WTC11 (cell line): Measurements from ENCODE around the gene LRRC2. TPM values are rescaled to one million over a fixed set of nuclear protein-coding genes. Genes with fewer than 3 reads are reported as not detected.

Experiments
- AR ChIP-seq: fragments of 250-450 bp; sonication (Bioruptor Pico); IDR thresholded peaks from 2 replicates; pipeline ENCODE4 v1.9.0; 2021; ENCODE audit warnings: mild to moderate bottlenecking
- ATF6 ChIP-seq: sonication (generic); formaldehyde crosslinking; IDR thresholded peaks from 2 replicates; pipeline ENCODE4 v1.8.1; 2023; ENCODE audit warnings: mild to moderate bottlenecking, missing genetic modification reagents
- CDX4 ChIP-seq: fragments of 250-450 bp; sonication (Bioruptor Pico); IDR thresholded peaks from 2 replicates; pipeline ENCODE4 v1.9.0; 2021; ENCODE audit warnings: moderate library complexity, mild to moderate bottlenecking, inconsistent platforms, borderline replicate concordance
- E2F1 ChIP-seq: sonication (generic); formaldehyde crosslinking; IDR thresholded peaks from 2 replicates; pipeline ENCODE4 v1.8.0; 2022; ENCODE audit warnings: mild to moderate bottlenecking, missing genetic modification reagents
- EMX1 ChIP-seq: fragments of 250-450 bp; sonication (Bioruptor Pico); IDR thresholded peaks from 2 replicates; pipeline ENCODE4 v1.8.0; 2021; ENCODE audit warnings: mild to moderate bottlenecking
- HMGA2 ChIP-seq: fragments of 250-450 bp; sonication (Bioruptor Pico); IDR thresholded peaks from 2 replicates; pipeline ENCODE4 v1.4.0; 2021; ENCODE audit warnings: mild to moderate bottlenecking, moderate library complexity
- JUN ChIP-seq: sonication (generic); formaldehyde crosslinking; IDR thresholded peaks from 2 replicates; pipeline ENCODE4 v1.8.0; 2023; ENCODE audit warnings: mild to moderate bottlenecking, missing genetic modification reagents
- MAX ChIP-seq: sonication (generic); formaldehyde crosslinking; IDR thresholded peaks from 2 replicates; pipeline ENCODE4 v1.8.0; 2022; ENCODE audit warnings: mild to moderate bottlenecking, missing genetic modification reagents
- MYBL2 ChIP-seq: sonication (generic); formaldehyde crosslinking; IDR thresholded peaks from 2 replicates; pipeline ENCODE4 v1.8.1; 2023; ENCODE audit warnings: mild to moderate bottlenecking, moderate library complexity, missing genetic modification reagents
- OVOL2 ChIP-seq: fragments of 250-450 bp; sonication (Bioruptor Pico); IDR thresholded peaks from 2 replicates; pipeline ENCODE4 v1.9.0; 2021; ENCODE audit warnings: mild to moderate bottlenecking, borderline replicate concordance
- PREB ChIP-seq: sonication (generic); formaldehyde crosslinking; IDR thresholded peaks from 2 replicates; pipeline ENCODE4 v1.8.1; 2022; ENCODE audit warnings: mild to moderate bottlenecking, missing genetic modification reagents, moderate library complexity, borderline replicate concordance
- PRRX2 ChIP-seq: fragments of 250-450 bp; sonication (Bioruptor Pico); IDR thresholded peaks from 2 replicates; pipeline ENCODE4 v1.8.0; 2021; ENCODE audit warnings: mild to moderate bottlenecking
- RELA ChIP-seq: sonication (generic); formaldehyde crosslinking; IDR thresholded peaks from 2 replicates; pipeline ENCODE4 v1.8.1; 2022; ENCODE audit warnings: missing genetic modification reagents, mild to moderate bottlenecking, borderline replicate concordance
- SMAD4 ChIP-seq: sonication (generic); formaldehyde crosslinking; IDR thresholded peaks from 2 replicates; pipeline ENCODE4 v1.8.0; 2022; ENCODE audit warnings: mild to moderate bottlenecking, missing genetic modification reagents
- SP1 ChIP-seq: sonication (generic); formaldehyde crosslinking; conservative IDR thresholded peaks from 2 replicates; pipeline ENCODE4 v1.8.1; 2022; ENCODE audit warnings: missing genetic modification reagents
- TEAD4 ChIP-seq: sonication (generic); formaldehyde crosslinking; IDR thresholded peaks from 2 replicates; pipeline ENCODE4 v1.8.0; 2022; ENCODE audit warnings: mild to moderate bottlenecking, missing genetic modification reagents
- ZNF263 ChIP-seq: sonication (generic); formaldehyde crosslinking; IDR thresholded peaks from 2 replicates; pipeline ENCODE4 v1.8.1; 2022; ENCODE audit warnings: low read depth, mild to moderate bottlenecking, moderate library complexity, missing genetic modification reagents
- ZNF416 ChIP-seq: fragments of 250-450 bp; sonication (Bioruptor Pico); IDR thresholded peaks from 2 replicates; pipeline ENCODE4 v1.9.0; 2021; ENCODE audit warnings: mild to moderate bottlenecking, inconsistent platforms
- ZNF425 ChIP-seq: fragments of 250-450 bp; sonication (Bioruptor Pico); conservative IDR thresholded peaks from 2 replicates; pipeline ENCODE4 v1.9.0; 2021; ENCODE audit warnings: mild to moderate bottlenecking
- ZNF512 ChIP-seq: sonication (generic); formaldehyde crosslinking; IDR thresholded peaks from 2 replicates; pipeline ENCODE4 v1.8.1; 2022; ENCODE audit warnings: missing genetic modification reagents, borderline replicate concordance
- total RNA-seq: library from RNA; stranded (reverse); gene quantifications from 3 replicates; pipeline ENCODE4 v1.2.3, GENCODE V29; 2021

The LRRC2 gene
- total RNA-seq, 1 experiment from 2014 or later, result 4.9 TPM

- TF ChIP-seq ZNF425 (CRISPR knock-in tag) (0 out of 2 replicates have a peak, but pooled peaks have one; percentile 21), ZNF512 (CRISPR knock-in tag) (no peak), TEAD4 (CRISPR knock-in tag) (no peak), JUN (CRISPR knock-in tag) (0 out of 2 replicates have a peak, but pooled peaks have one; percentile 54), OVOL2 (CRISPR knock-in tag) (no peak), AR (CRISPR knock-in tag) (peak; percentile 84), ZNF416 (peak; percentile 61; the same call in 1 of the 2 replicates), PRRX2 (CRISPR knock-in tag) (peak; percentile 27), PREB (CRISPR knock-in tag) (no peak), MAX (CRISPR knock-in tag) (peak; percentile 24; the same call in 1 of the 2 replicates), CDX4 (CRISPR knock-in tag) (no peak), SP1 (CRISPR knock-in tag) (no peak), RELA (CRISPR knock-in tag) (no peak), SMAD4 (CRISPR knock-in tag) (peak; percentile 62; the same call in 1 of the 2 replicates), E2F1 (CRISPR knock-in tag) (0 out of 2 replicates have a peak, but pooled peaks have one; percentile 42), ZNF263 (CRISPR knock-in tag) (no peak), ATF6 (CRISPR knock-in tag) (no peak), EMX1 (CRISPR knock-in tag) (peak; percentile 33; the same call in 1 of the 2 replicates), HMGA2 (CRISPR knock-in tag) (no peak), MYBL2 (CRISPR knock-in tag) (no peak)
Measured at GRCh38 chr3:46584598-46585467, 18.7 kb upstream of the LRRC2 start (continued).
